Stimulated activated CD8-positive, alpha-beta memory T cell treated with anti-CD3 and anti-CD28 coated beads, Interleukin-2, amount 100 ng/mL, for 1 hour (primary cell): ENCODE data around the gene CPNE9.
A peak's percentile ranks its signal among the peaks of the same experiment; 100 is the strongest.

ENCODE experiments used
- DNase-seq, 2 donors: peaks; one replicate each; pipeline ENCODE4 v3.0.0-alpha.2; 2020; ENCODE audit warnings: low read depth in 2 of 2

The CPNE9 gene

GRCh38 chr3:9715764-9716437, 12.3 kb downstream of the CPNE9 start:
- no peak for DNase-seq

DNA sequence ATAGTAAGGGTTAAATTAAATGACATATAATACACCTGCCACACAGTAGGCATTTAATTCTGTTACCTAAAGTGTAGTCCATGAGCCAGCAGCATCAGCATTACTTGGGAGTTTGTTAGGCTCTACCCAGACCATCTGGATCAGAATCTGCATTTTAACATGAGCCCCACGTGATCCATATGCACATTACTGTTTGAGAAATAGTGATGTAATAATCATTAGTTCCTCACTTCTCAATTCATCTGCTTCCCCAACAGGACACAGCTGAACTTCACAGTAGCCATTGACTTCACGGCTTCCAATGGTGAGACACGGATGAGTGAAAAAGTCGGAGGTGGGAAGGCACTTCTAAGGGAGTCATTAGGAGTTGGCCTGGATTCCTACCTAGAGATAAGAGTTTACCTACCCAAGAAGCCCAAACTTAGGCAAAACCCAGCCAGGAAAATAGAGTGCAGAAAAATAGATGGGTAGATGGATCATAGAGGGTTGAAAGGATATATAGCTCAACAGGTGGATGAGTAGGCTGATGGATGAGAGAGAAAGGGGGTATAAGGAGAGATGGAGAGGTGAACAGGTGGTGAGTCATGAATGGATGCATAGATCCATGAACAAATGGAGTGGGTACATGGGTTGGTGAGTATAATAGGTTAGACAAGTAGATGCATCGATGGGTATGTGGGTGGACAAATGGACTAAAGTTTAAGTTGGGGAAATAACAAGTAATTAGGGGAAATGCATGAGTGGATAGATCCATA, 13.3 kb downstream of the CPNE9 start:
- no peak for DNase-seq

GRCh38 chr3:9717563-9717962, 13.9 kb downstream of the CPNE9 start:
- DNase-seq, result no peak

DNA sequence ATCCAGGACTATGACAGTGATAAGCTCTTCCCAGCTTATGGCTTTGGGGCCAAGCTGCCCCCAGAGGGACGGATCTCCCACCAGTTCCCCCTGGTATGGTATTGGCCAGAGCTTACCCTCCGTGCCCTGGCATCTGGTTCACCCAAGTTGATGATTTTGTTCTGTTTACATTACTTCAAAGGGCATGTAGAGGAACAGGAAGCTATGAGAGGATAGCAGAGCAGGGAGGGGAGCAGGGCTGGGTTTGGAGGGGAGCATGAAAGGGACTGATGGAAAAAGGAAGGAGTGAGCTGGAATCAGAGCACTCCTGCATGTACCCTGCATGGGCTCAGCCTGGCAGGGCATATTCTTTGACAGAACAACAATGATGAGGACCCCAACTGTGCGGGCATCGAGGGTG, 14.5 kb downstream of the CPNE9 start:
- no peak for DNase-seq

- DNase-seq, result no peak
Measured at GRCh38 chr3:9721015-9721699, 17.5 kb downstream of the CPNE9 start.

DNA sequence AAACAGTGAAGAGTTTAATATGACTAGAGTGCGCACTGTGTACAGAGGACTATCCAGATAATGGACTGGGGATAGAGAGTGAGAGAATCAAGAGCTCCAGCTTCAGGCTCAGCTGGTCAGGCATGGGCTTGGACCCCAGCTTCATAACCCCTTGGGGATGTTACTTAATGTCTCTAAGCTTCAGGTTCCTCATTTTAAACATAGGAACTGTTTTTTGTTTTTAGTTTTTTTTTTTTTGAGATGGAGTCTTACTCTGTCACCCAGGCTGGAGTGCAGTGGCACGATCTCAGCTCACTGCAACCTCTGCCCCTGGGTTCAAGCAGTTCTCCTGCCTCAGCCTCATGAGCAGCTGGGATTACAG, 18.0 kb downstream of the CPNE9 start:
- DNase-seq, result no peak

GRCh38 chr3:9725775-9726515, 22.3 kb downstream of the CPNE9 start:
- no peak for DNase-seq

- peak in 1 of 2 donors; percentile 28 for DNase-seq
Measured at GRCh38 chr3:9727041-9727595, 23.5 kb downstream of the CPNE9 start.

- DNase-seq, result no peak
Measured at GRCh38 chr3:9727743-9728142, 24.1 kb downstream of the CPNE9 start.

- DNase-seq, result no peak
Measured at GRCh38 chr3:9729419-9729818, 25.8 kb downstream of the CPNE9 start.

- DNase-seq, result no peak
Measured at GRCh38 chr3:9730657-9731205, 27.1 kb downstream of the CPNE9 start.

GRCh38 chr3:9731206-9732079, 27.8 kb downstream of the CPNE9 start, which contains the start of gene BRPF1:
TSS of gene BRPF1 (plus strand) at chr3:9731735. CDS start at chr3:9734141, 2,406 bp downstream.
- peak; percentile 99 for DNase-seq

DNA sequence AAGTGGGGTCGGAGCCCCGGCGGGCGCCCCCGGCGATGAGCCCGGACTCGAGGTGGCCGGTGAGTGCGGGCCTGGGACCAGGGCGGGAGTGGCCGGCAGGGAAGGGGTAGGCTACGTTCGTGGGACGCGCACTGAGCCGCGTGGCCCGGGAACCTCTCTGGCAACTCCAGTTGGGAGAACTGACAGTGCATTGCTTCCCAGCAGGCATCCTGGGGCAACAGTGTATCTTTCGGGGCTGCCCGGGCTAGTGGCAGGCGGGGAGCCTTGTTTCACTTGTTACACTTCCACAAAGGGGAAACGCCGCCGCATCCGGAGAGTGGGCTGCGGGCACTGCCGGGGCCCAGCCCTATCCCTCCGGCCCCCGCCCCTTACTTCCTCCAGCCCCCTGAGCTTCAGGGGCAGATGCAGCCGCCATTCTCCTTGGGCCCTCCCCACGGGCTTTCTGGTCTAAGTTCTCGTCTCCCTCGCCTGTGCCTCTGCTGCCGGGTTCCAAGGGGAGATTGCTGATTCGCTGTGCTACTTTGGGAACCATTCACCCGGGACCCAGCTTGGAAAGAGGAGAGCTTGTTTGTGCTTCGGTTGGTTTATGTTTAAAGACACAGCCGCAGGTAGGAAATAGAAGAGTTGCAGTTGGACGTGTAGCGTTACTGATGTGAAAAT, 28.6 kb downstream of the CPNE9 start:
- peak in 1 of 2 donors; percentile 9 for DNase-seq

DNA sequence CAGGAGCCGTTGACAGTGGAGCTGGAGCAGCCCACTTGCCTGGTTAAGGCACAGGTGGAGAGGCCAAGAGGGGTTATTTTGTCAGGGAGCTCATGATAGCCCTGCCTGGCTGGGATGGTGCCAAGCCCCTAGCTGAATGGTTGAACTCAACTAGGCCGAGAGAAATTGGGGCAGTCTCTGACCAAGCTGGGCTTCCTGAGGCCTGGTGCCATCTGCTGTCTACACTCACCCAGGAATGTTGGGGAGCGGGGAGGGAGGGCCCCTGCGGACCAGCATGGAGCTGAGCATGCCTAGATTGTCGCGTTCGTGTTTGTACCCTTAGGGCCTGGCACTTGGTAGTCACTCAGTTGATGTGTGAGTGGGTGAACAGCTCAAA, 29.1 kb downstream of the CPNE9 start:
- no peak for DNase-seq

DNA sequence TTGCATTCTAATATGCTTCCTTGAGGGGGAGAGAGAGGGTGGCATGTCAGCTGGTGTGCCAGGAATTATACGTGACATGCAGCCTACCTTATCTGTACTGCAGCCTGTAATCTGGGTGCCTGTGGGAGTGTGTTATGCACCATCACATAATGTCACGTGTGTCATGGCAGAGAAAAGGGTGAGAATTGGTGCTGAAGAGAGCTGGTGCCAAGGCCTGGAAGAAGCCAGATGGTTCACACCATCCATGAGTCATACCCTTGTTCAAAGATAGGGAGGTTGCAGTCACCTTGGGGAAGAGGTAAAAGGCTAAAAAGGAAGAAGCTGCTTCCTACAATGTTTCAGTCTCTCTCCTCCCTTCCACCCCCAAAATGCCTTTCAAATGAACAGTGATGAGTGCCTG, 33.2 kb downstream of the CPNE9 start:
- no peak for DNase-seq

DNA sequence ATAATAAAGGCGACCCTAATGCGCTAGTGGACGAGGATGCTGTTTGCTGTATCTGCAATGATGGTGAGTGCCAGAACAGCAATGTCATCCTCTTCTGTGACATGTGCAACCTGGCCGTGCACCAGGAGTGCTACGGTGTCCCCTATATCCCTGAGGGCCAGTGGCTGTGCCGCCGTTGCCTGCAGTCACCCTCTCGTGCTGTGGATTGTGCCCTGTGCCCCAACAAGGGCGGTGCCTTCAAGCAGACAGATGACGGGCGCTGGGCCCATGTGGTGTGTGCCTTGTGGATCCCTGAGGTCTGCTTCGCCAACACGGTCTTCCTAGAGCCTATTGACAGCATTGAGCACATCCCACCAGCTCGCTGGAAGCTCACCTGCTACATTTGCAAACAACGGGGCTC, 35.5 kb downstream of the CPNE9 start:
- DNase-seq, result no peak

DNA sequence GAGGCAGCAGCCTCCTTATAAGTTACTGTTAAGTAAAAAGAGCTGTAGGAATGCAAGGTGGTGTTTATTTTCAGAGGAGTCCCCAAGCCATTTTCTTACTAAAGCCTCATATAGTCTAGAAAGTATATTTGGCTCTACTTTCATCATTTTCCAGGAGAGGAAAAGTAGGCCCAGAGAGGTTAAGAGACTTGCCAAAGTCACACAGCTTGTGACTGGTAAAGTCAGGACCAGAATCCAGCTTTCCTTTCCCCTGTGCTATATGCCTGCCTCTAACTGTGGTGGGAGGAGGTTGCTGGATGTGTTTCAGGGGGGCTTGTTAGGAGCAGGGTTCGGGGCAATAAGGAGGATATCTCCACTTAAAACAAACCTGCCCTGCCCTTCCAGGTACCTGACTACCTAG, 38.9 kb downstream of the CPNE9 start:
- no peak for DNase-seq

DNA sequence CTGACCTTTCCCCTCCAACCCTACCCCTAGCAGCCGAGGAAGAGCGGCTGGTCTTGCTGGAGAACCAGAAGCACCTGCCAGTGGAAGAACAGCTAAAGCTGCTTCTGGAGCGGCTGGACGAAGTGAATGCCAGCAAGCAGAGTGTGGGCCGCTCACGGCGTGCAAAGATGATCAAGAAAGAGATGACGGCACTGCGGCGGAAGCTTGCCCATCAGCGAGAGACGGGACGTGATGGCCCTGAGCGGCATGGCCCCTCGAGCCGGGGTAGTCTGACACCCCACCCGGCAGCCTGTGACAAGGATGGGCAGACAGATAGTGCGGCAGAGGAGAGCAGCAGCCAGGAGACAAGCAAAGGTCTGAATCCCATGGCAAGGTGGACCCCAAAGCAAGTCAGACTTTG, 39.9 kb downstream of the CPNE9 start:
- no peak for DNase-seq

- no peak for DNase-seq
Measured at GRCh38 chr3:9744162-9744561, 40.5 kb downstream of the CPNE9 start.

GRCh38 chr3:9745521-9745920, 41.9 kb downstream of the CPNE9 start:
- no peak for DNase-seq
